Measurements from ENCODE around the gene IMPDH1.

GRCh38 chr7:128447941-128448564, 38.3 kb upstream of the IMPDH1 start:
- TF ChIP-seq POLR2A (IDR thresholded peaks at IDR 0.05), result no peak
- no peak for TF ChIP-seq CTCF (IDR thresholded peaks at IDR 0.05)
